PC-9 (cell line): ENCODE results near the gene CRY2. TPM values are rescaled to one million over a fixed set of nuclear protein-coding genes. Genes with fewer than 3 reads are reported as not detected.

Source experiments
- BruUV-seq: library from RNA; stranded (reverse); fragments of 400-500 nt; replicated peaks from 2 replicates; lab custom pipeline; 2021; lab: Mats Ljungman, UMichigan
- CTCF ChIA-PET: fragments of 300-600 bp; sonication (Branson Sonifier 250); formaldehyde crosslinking; loops from one replicate; lab custom pipeline; 2022; ENCODE audit warnings: antibody characterized with exemption; lab: Charles Lee
- POLR2A ChIA-PET: fragments of 300-600 bp; sonication (Branson Sonifier 250); formaldehyde crosslinking; loops from one replicate; lab custom pipeline; 2022; ENCODE audit warnings: antibody characterized with exemption; ENCODE audit not compliant: unreplicated experiment; lab: Charles Lee
- DNase-seq, 2 experiments: peaks; one replicate each; pipeline versions ENCODE4 v3.0.0 to v3.0.0-alpha.2; 2015 to 2022; ENCODE audit warnings: mixed read lengths in 1 of 2
- H2AFZ ChIP-seq: fragments of 200-600 bp; sonication (generic); 2 replicates; pipeline ENCODE4 v1.8.1; 2017; ENCODE audit warnings: antibody characterized with exemption
- H3F3A ChIP-seq: fragments of 200-600 bp; sonication (generic); 2 replicates; pipeline ENCODE4 v1.8.1; 2017; ENCODE audit warnings: antibody characterized with exemption, mild to moderate bottlenecking, low read depth; ENCODE audit not compliant: insufficient read depth
- H3K27ac ChIP-seq: fragments of 200-600 bp; sonication (generic); 2 replicates; pipeline ENCODE4 v1.6.1; 2016; ENCODE audit warnings: mixed run types
- H3K27me3 ChIP-seq: fragments of 200-600 bp; sonication (generic); 2 replicates; pipeline ENCODE4 v1.6.1; 2016; ENCODE audit warnings: low read depth, mixed run types; ENCODE audit not compliant: insufficient read depth
- H3K36me3 ChIP-seq: fragments of 200-600 bp; sonication (generic); 2 replicates; pipeline ENCODE4 v1.6.1; 2016; ENCODE audit warnings: low read depth, mixed run types
- H3K4me1 ChIP-seq: fragments of 200-600 bp; sonication (generic); replicated peaks from 2 replicates; pipeline ENCODE4 v1.6.1; 2016; ENCODE audit warnings: mixed run types; ENCODE audit not compliant: insufficient read depth
- H3K4me2 ChIP-seq: fragments of 200-600 bp; sonication (generic); 2 replicates; pipeline ENCODE4 v1.6.1; 2017; ENCODE audit warnings: mixed run types
- H3K4me3 ChIP-seq: fragments of 200-600 bp; sonication (generic); 2 replicates; pipeline ENCODE4 v1.6.1; 2016; ENCODE audit warnings: mixed run types
- H3K79me2 ChIP-seq: fragments of 200-600 bp; sonication (generic); 2 replicates; pipeline ENCODE4 v1.6.1; 2017; ENCODE audit warnings: low read depth, mixed run types
- H3K9me2 ChIP-seq: fragments of 200-600 bp; sonication (generic); 2 replicates; pipeline ENCODE4 v1.8.1; 2017; ENCODE audit warnings: mild to moderate bottlenecking; ENCODE audit not compliant: insufficient read depth
- H3K9me3 ChIP-seq: fragments of 200-600 bp; sonication (generic); 2 replicates; pipeline ENCODE4 v1.8.1; 2016; ENCODE audit warnings: low read depth; ENCODE audit not compliant: insufficient read depth
- H4K20me1 ChIP-seq: fragments of 200-600 bp; sonication (generic); 2 replicates; pipeline ENCODE4 v1.8.1; 2017; ENCODE audit not compliant: insufficient read depth
- CTCF ChIP-seq: fragments of 200-600 bp; sonication (generic); conservative IDR thresholded peaks from 2 replicates; pipeline ENCODE4 v1.6.1; 2017; ENCODE audit warnings: mixed run types, antibody characterized with exemption, mild to moderate bottlenecking, moderate library complexity
- EZH2 ChIP-seq: fragments of 200-600 bp; sonication (generic); IDR thresholded peaks from 2 replicates; pipeline ENCODE4 v1.8.0; 2017; ENCODE audit warnings: antibody characterized with exemption, low read depth
- intact Hi-C: fragments of 100-400 bp; cut with micrococcal nuclease; formaldehyde crosslinking; loops from one replicate; pipeline ENCODE4 v1.10.0; 2022; ENCODE audit not compliant: unreplicated experiment
- total RNA-seq: library from RNA; stranded (reverse); gene quantifications from 2 replicates; pipeline ENCODE4 v1.2.3, GENCODE V29; 2021

CRY2 gene
- total RNA-seq, 1 experiment from 2014 or later, result 17.5 TPM

- no peak for TF ChIP-seq CTCF
- no peak for DNase-seq
- no peaks in the 10 kb centered on the region for H3K4me1 ChIP-seq
- no TSS peak for BruUV-seq
- no peaks in the 10 kb centered on the region for H3F3A ChIP-seq
- ChIA-PET POLR2A (no interaction called here), CTCF (interaction anchor here (1.5 kb wide), 1 partner anchor 45 kb away, joined by 4 read pairs; no protein-coding TSS in a partner anchor)
- no peaks in the 10 kb centered on the region for H3K9me3 ChIP-seq
- H2AFZ ChIP-seq, result no peak overlapping the region
- H3K9me2 ChIP-seq, result no peaks in the 10 kb centered on the region
- H3K27me3 ChIP-seq, result no peaks in the 10 kb centered on the region
- intact Hi-C loops, result no loop called here
- H3K79me2 ChIP-seq, result no peaks in the 10 kb centered on the region
- H3K4me2 ChIP-seq, result no peak overlapping the region
- H3K4me3 ChIP-seq, result no peak overlapping the region
- no peaks in the 10 kb centered on the region for H4K20me1 ChIP-seq
- H3K36me3 ChIP-seq, result no peaks in the 10 kb centered on the region
- H3K27ac ChIP-seq, result no peak overlapping the region
Measured at GRCh38 chr11:45816614-45817013, 30.7 kb upstream of the CRY2 start.

- Histone ChIP-seq H3K9me3 (no peaks in the 10 kb centered on the region), H4K20me1 (no peaks in the 10 kb centered on the region), H3K9me2 (no peaks in the 10 kb centered on the region), H3K79me2 (no peaks in the 10 kb centered on the region), H3K36me3 (no peaks in the 10 kb centered on the region), H2AFZ (no peak overlapping the region), H3K4me1 (peaks cover 3% of the 10 kb centered on the region; the same call in 1 of the 2 replicates), H3K4me3 (no peak overlapping the region), H3K27ac (no peak overlapping the region), H3K27me3 (no peaks in the 10 kb centered on the region), H3K4me2 (no peak overlapping the region), H3F3A (no peaks in the 10 kb centered on the region; the same call in 1 of the 2 replicates)
- TF ChIP-seq CTCF (no peak), EZH2 (no peak)
- ChIA-PET POLR2A (interaction anchor here (0.5 kb wide), 1 partner anchor 11 kb away, joined by 4 read pairs; no protein-coding TSS in a partner anchor), CTCF (no interaction called here)
- DNase-seq, result no peak
- intact Hi-C loops, result no loop called here
- BruUV-seq, result no TSS peak
Measured at GRCh38 chr11:45817191-45817590, 30.1 kb upstream of the CRY2 start.

DNA sequence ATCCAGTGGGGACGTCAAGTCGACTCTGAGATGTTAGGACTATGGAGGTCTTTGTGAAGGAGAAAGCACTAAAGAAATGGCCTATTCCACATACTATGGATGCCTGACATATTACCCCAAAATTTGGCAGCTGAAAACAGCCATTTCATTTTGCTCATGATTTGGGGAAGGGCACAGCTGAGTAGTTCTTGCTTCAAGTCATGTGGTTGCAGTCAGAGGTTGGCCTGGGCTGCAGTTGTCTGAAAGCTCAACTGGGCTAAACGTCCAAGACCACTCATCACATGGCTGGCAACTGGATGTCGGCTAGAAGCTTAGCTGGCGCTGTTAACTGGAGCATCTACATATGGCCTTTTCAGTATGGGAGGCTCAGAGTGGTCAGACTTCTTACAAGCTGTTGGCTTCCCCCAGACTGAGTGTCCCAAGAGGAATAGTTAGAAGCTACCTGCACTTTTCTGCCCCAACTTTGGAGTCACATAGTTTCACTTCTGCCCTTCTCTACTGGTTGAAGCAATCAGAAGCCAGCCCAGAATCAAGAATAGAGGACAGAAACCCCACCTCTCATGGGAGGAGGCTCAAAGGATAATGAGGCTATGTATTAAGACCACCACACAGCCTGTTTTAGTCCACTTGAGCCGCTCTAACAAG, 28.2 kb upstream of the CRY2 start:
- ChIA-PET CTCF (no interaction called here), POLR2A (no interaction called here)
- Histone ChIP-seq H3K9me3 (no peaks in the 10 kb centered on the region), H3K4me2 (no peak overlapping the region), H3K4me1 (peaks cover 22% of the 10 kb centered on the region), H3K27ac (no peak overlapping the region), H4K20me1 (no peaks in the 10 kb centered on the region), H2AFZ (no peak overlapping the region), H3K79me2 (no peaks in the 10 kb centered on the region), H3K9me2 (no peaks in the 10 kb centered on the region), H3K27me3 (no peaks in the 10 kb centered on the region), H3K4me3 (no peak overlapping the region), H3K36me3 (no peaks in the 10 kb centered on the region), H3F3A (peaks cover 18% of the 10 kb centered on the region; the same call in 1 of the 2 replicates)
- BruUV-seq, result no TSS peak
- TF ChIP-seq EZH2 (no peak), CTCF (no peak)
- DNase-seq, result no peak
- intact Hi-C loops, result no loop called here
